Esophagus squamous epithelium (tissue), 4 donors: ENCODE measurements around the gene ICAM3.

ENCODE experiments used
- POLR2A ChIP-seq, 4 donors: fragments of 450-650 bp; IDR thresholded peaks; one replicate each; pipeline ENCODE4 v1.6.1; 2017; ENCODE audit warnings: antibody characterized with exemption in 4 of 4, mild to moderate bottlenecking in 4 of 4, moderate library complexity in 3 of 4
- TF ChIP-seq, protein P1 (sequence below), 6 experiments: fragments of 450-650 bp in 4 of 6; fragments of 200-600 bp in 2 of 6; sonication (generic) in 2 of 6; IDR thresholded peaks; one replicate each; pipeline ENCODE4 v1.5.1; 2016 to 2019; ENCODE audit warnings: antibody characterized with exemption in 6 of 6, mild to moderate bottlenecking in 4 of 6, moderate library complexity in 4 of 6

DNA sequence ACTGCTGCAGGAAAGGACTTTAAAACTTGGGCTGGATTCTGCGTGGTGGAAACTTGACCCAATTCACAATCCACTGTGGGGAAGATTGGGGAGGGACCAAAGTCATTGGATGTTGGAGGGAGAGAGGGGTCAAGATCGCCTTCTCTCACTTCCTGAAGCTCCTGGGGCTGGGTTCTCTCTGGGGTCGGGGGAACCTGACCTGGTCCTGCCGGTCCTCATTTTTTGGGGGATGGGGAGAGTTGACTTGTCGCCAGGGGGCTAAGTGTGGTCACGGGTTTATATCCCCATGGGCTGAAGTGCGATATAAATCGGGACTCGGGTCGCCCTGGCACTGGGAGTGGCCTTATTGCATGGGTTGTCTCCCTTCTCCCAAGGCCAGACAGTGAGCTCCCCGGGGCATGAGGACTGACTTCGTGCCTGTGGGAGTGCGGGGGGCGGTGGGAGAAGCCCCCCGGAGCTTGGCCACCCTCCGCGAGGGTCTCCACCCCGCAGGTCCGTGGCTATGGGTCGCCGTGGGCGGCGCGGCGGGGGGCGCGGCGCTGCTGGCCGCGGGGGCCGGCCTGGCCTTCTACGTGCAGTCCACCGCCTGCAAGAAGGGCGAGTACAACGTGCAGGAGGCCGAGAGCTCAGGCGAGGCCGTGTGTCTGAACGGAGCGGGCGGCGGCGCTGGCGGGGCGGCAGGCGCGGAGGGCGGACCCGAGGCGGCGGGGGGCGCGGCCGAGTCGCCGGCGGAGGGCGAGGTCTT is 43.4 kb downstream of the ICAM3 start:
- TF ChIP-seq, protein P1, sequence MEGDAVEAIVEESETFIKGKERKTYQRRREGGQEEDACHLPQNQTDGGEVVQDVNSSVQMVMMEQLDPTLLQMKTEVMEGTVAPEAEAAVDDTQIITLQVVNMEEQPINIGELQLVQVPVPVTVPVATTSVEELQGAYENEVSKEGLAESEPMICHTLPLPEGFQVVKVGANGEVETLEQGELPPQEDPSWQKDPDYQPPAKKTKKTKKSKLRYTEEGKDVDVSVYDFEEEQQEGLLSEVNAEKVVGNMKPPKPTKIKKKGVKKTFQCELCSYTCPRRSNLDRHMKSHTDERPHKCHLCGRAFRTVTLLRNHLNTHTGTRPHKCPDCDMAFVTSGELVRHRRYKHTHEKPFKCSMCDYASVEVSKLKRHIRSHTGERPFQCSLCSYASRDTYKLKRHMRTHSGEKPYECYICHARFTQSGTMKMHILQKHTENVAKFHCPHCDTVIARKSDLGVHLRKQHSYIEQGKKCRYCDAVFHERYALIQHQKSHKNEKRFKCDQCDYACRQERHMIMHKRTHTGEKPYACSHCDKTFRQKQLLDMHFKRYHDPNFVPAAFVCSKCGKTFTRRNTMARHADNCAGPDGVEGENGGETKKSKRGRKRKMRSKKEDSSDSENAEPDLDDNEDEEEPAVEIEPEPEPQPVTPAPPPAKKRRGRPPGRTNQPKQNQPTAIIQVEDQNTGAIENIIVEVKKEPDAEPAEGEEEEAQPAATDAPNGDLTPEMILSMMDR (IDR thresholded peaks at IDR 0.05), result no peak
- no peak for TF ChIP-seq POLR2A (IDR thresholded peaks at IDR 0.05)
